ENCODE data around the gene AASDH. TPM values are rescaled to one million over a fixed set of nuclear protein-coding genes. Genes with fewer than 3 reads are reported as not detected.
A peak's percentile ranks its signal among the peaks of the same experiment; 100 is the strongest.

Gene AASDH
- total RNA-seq, 1 donor: 16.9 TPM

DNA sequence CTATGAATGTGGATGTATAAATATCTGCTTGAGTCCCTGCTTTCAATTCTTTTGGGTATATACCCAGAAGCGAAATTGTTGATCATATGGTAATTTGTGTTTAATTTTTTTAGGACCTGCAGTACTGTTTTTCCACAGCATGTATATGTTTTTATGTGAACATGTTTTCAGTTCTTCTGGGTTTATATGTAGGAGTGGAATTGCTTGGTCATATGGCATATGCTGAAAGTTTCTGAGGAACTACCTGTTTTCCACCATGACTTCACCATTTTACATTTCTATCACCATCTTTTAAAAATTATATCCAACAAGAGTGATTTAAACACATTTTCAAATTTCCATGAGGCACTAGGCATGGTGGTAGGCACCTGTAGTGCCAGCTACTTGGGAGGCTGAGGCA, 39.9 kb upstream of the AASDH start:
- TF ChIP-seq, protein P1, sequence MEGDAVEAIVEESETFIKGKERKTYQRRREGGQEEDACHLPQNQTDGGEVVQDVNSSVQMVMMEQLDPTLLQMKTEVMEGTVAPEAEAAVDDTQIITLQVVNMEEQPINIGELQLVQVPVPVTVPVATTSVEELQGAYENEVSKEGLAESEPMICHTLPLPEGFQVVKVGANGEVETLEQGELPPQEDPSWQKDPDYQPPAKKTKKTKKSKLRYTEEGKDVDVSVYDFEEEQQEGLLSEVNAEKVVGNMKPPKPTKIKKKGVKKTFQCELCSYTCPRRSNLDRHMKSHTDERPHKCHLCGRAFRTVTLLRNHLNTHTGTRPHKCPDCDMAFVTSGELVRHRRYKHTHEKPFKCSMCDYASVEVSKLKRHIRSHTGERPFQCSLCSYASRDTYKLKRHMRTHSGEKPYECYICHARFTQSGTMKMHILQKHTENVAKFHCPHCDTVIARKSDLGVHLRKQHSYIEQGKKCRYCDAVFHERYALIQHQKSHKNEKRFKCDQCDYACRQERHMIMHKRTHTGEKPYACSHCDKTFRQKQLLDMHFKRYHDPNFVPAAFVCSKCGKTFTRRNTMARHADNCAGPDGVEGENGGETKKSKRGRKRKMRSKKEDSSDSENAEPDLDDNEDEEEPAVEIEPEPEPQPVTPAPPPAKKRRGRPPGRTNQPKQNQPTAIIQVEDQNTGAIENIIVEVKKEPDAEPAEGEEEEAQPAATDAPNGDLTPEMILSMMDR (IDR thresholded peaks at IDR 0.05; ENCODE audit: insufficient read depth, low read length): no peak
- no peak overlapping the region for H3K4me3 ChIP-seq (ENCODE audit: low read depth, low read length)
- DNase-seq (ENCODE audit: low read depth): no peak

DNA sequence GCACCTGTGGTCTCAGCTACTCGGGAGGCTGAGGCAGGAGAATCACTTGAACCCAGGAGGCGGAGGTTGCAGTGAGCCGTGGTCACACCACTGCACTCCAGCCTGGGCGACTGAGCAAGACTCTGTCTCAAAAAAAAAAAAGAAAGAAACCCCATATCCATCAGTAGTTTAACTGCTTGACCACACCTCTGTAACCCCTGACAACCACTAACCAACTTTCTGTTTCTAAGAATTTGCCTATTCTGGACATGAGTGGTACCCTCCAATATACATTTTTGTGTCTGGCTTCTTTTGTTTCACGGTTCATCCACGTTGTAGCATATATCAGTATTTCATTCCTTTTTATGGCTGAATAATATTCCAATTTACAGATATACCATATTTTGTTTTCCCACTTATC, 39.0 kb upstream of the AASDH start:
- no peak for DNase-seq (ENCODE audit: low read depth)

DNA sequence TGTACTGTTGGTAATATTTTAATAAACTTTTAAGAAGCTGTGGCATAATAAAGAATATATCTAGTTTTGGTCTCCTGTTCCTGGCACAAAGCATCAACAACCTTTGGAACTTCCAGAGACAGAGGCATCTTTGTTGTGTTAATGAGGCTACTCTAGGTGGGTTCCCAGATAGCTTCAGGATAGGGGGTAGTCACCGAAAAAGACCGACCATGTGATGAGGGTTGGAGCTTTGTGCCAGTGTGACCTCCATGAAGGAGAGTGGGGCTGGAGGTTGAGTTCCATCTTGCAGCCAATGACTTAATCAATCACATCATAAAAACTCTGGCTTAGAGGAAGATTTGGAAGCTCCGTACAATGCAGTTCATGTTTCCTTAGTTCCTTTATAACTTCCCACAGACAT, 38.2 kb upstream of the AASDH start:
- no peak overlapping the region for H3K4me3 ChIP-seq (ENCODE audit: low read depth, low read length)
- DNase-seq (ENCODE audit: low read depth): no peak
- TF ChIP-seq, protein P1 (IDR thresholded peaks at IDR 0.05; ENCODE audit: insufficient read depth, low read length): no peak

More for the DNA sequence above, 39.0 kb upstream of the AASDH start:
- no peak overlapping the region for H3K4me3 ChIP-seq (ENCODE audit: low read depth, low read length)
- TF ChIP-seq, protein P1 (IDR thresholded peaks at IDR 0.05; ENCODE audit: insufficient read depth, low read length): no peak

DNA sequence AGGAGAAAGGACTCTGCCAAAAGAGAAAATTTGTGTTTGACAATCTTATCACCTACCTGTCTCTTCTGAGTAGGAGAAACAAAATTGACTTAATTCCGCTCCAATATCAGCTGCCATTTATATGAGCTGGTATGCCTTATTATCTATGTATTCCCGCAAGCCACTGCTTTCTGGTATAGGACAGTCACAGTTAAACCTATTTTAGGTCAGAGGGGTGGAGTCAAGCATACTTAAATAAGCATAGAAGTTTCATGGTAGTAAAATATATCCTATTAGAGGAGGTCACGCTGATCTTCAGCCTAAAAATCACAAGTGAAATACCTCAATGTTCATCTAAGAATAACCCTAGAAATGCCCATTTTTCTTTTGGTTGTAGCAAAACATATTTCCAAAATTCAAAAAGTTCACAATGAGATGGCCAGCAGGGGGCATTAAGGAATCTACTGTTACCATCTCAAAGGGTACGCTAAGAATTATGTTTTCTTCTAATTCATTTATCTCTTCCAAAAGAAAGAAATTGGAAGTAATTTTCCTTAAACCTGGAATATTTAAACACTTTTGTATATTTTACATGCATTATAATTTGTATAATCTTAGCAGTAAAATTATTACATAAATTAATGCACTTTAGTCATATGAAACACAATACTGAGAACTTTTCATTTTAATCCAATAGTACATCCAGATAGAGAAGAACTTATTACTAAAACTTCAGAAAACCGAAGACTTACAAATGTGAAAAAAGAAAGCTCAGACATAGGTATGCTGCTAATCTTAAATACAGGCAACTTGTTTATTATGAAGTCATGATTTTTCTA, 37.6 kb upstream of the AASDH start:
- DNase-seq (ENCODE audit: low read depth): peak; percentile 69
- no peak overlapping the region for H3K4me3 ChIP-seq (ENCODE audit: low read depth, low read length)
- TF ChIP-seq, protein P1 (IDR thresholded peaks at IDR 0.05; ENCODE audit: insufficient read depth, low read length): peak; percentile 66

DNA sequence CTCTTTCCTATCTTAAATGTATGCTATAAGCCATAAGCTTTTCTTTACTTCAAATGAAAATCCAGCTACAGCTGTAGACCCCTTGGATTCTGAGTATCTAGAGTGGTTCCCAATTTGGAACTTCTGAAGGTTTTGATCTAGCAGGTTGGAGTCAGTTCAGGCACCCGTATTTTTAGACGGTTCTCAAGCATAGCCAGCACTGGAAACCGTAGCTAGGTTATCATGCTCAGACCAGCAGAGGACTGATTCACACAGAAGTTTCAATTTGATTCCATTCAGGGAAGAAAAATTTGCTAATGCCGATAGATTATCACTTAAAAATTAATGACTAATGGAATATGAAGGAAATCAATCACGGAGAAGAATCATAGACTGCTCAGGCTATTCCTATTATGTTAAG, 36.9 kb upstream of the AASDH start:
- TF ChIP-seq, protein P1 (IDR thresholded peaks at IDR 0.05; ENCODE audit: insufficient read depth, low read length): no peak
- H3K4me3 ChIP-seq (ENCODE audit: low read depth, low read length): no peak overlapping the region
- no peak for DNase-seq (ENCODE audit: low read depth)

DNA sequence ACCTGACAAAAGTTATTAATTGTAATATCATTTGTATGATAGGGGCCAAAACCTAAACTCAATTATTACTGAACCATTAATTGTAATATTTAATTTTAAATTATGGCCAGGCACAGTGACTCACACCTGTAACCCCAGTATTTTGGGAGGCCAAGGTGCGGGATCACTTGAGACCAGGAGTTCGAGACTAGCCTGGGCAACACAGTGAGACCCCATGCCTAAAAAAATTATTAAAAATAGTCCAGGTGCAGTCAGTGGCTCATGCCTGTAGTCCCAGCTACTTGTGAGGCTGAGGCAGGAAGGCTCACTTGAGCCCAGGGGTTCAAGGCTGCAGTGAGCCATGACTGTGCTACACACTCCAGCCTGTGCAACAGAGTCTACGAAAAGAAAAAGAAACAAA, 30.1 kb upstream of the AASDH start:
- TF ChIP-seq, protein P1 (IDR thresholded peaks at IDR 0.05; ENCODE audit: insufficient read depth, low read length): no peak
- H3K4me3 ChIP-seq (ENCODE audit: low read depth, low read length): no peak overlapping the region
- DNase-seq (ENCODE audit: low read depth): no peak

Data from fibroblast of the aortic adventitia (primary cell).